OCI-LY1 (cell line): Measurements from ENCODE around the gene MRPL28.

ENCODE experiments used
- EZH2 ChIP-seq: fragments of 200-600 bp; sonication (generic), shearing (Covaris generic); IDR thresholded peaks from 2 replicates; pipeline ENCODE4 v1.8.0; 2017; ENCODE audit warnings: borderline replicate concordance, mixed run types, mild to moderate bottlenecking, antibody characterized with exemption, low read length, moderate library complexity, mixed read lengths
- TF ChIP-seq, protein P1 (sequence below): fragments of 200-600 bp; sonication (generic), shearing (Covaris generic); IDR thresholded peaks from 2 replicates; pipeline ENCODE4 v1.5.1; 2017; ENCODE audit warnings: mild to moderate bottlenecking, antibody characterized with exemption, low read length, moderate library complexity, mixed read lengths

- TF ChIP-seq, protein P1, sequence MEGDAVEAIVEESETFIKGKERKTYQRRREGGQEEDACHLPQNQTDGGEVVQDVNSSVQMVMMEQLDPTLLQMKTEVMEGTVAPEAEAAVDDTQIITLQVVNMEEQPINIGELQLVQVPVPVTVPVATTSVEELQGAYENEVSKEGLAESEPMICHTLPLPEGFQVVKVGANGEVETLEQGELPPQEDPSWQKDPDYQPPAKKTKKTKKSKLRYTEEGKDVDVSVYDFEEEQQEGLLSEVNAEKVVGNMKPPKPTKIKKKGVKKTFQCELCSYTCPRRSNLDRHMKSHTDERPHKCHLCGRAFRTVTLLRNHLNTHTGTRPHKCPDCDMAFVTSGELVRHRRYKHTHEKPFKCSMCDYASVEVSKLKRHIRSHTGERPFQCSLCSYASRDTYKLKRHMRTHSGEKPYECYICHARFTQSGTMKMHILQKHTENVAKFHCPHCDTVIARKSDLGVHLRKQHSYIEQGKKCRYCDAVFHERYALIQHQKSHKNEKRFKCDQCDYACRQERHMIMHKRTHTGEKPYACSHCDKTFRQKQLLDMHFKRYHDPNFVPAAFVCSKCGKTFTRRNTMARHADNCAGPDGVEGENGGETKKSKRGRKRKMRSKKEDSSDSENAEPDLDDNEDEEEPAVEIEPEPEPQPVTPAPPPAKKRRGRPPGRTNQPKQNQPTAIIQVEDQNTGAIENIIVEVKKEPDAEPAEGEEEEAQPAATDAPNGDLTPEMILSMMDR = no peak
- no peak for TF ChIP-seq EZH2
Observed at GRCh38 chr16:367333-367903, 2.9 kb downstream of the MRPL28 start.
